K562 (cell line): ENCODE measurements around the gene RNASET2. TPM values are rescaled to one million over a fixed set of nuclear protein-coding genes. Genes with fewer than 3 reads are reported as not detected.

ENCODE experiments used
- E2F8 ChIP-seq: fragments of 450-650 bp; IDR thresholded peaks from 2 replicates; pipeline ENCODE4 v1.7.1; 2018; ENCODE audit warnings: mild to moderate bottlenecking, low read depth; ENCODE audit not compliant: partially characterized antibody
- ETV6 ChIP-seq, 3 experiments: fragments of 150-350 bp in 1 of 3; sonication (generic) in 1 of 3; formaldehyde crosslinking in 1 of 3; IDR thresholded peaks; 2 replicates each; pipeline versions ENCODE4 v1.6.1 to v1.8.0; 2014 to 2022; ENCODE audit warnings: borderline replicate concordance in 2 of 3, low read depth in 2 of 3, antibody characterized with exemption in 1 of 3, low read length in 1 of 3, mild to moderate bottlenecking in 1 of 3, missing genetic modification reagents in 1 of 3
- JUN ChIP-seq, 2 experiments: sonication (generic) in 1 of 2; formaldehyde crosslinking in 1 of 2; IDR thresholded peaks; 2 replicates each; pipeline versions ENCODE4 v1.6.1 to v1.8.0; 2012 to 2022; ENCODE audit warnings: borderline replicate concordance in 2 of 2, mild to moderate bottlenecking in 2 of 2, improper control_type of control experiment in 1 of 2, low read depth in 1 of 2, low read length in 1 of 2, missing genetic modification reagents in 1 of 2
- MYNN ChIP-seq, 2 experiments: sonication (generic); formaldehyde crosslinking in 1 of 2; IDR thresholded peaks; 2 replicates each; pipeline versions ENCODE4 v1.5.0 to v1.6.1; 2016 to 2020; ENCODE audit warnings: antibody characterized with exemption in 1 of 2, missing genetic modification reagents in 1 of 2
- PHB ChIP-seq: fragments of 250-450 bp; sonication (Bioruptor Pico); IDR thresholded peaks from 2 replicates; pipeline ENCODE4 v1.5.0; 2021
- PTRF ChIP-seq: fragments of 450-650 bp; IDR thresholded peaks from 2 replicates; pipeline ENCODE4 v1.6.1; 2016; ENCODE audit warnings: mild to moderate bottlenecking, missing genetic modification characterization, missing compliant biosample characterization
- RAD51 ChIP-seq: fragments of 450-650 bp; IDR thresholded peaks from 2 replicates; pipeline ENCODE4 v1.7.1; 2016; ENCODE audit warnings: low read depth, mild to moderate bottlenecking, borderline replicate concordance
- RB1 ChIP-seq: fragments of 450-650 bp; IDR thresholded peaks from 2 replicates; pipeline ENCODE4 v1.6.1; 2017; ENCODE audit warnings: low read depth, mild to moderate bottlenecking
- SIN3A ChIP-seq, 2 experiments: fragments of 150-350 bp in 1 of 2; IDR thresholded peaks; 2 replicates each; pipeline ENCODE4 v1.6.1; 2011 to 2016; ENCODE audit warnings: borderline replicate concordance in 2 of 2, low read depth in 2 of 2, low read length in 2 of 2, mild to moderate bottlenecking in 2 of 2, moderate library complexity in 2 of 2; ENCODE audit not compliant: control insufficient read depth in 1 of 2
- SMAD4 ChIP-seq: fragments of 250-450 bp; sonication (Bioruptor Pico); conservative IDR thresholded peaks from 2 replicates; pipeline ENCODE4 v1.8.0; 2021; ENCODE audit warnings: inconsistent platforms, mild to moderate bottlenecking, moderate library complexity
- TFE3 ChIP-seq: fragments of 450-650 bp; formaldehyde crosslinking; IDR thresholded peaks from 2 replicates; pipeline ENCODE4 v1.4.0; 2020; ENCODE audit warnings: mild to moderate bottlenecking, mixed read lengths
- ZMIZ1 ChIP-seq, 2 experiments: fragments of 150-350 bp in 1 of 2; IDR thresholded peaks; 2 replicates each; pipeline ENCODE4 v1.6.1; 2012 to 2016; ENCODE audit warnings: low read depth in 2 of 2, low read length in 2 of 2, mild to moderate bottlenecking in 1 of 2, moderate library complexity in 1 of 2
- ZNF766 ChIP-seq: fragments of 200-800 bp; sonication (Bioruptor generic); conservative IDR thresholded peaks from 2 replicates; pipeline ENCODE4 v1.6.1; 2016; ENCODE audit warnings: missing genetic modification characterization, missing compliant biosample characterization
- polyA plus RNA-seq, 8 experiments: library from polyadenylated mRNA; depleted of rRNA in 4 of 8; stranded (reverse) in 5 of 8; unstranded in 3 of 8; fragments of >200 nt; fragmentation: Nextera tagmentation in 2 of 8; fragmentation: Illumina TruSeq in 1 of 8; extraction: Ambion mirVana in 2 of 8; extraction: Trizol in 1 of 8; gene quantifications; 2 replicates each; pipeline versions ENCODE4 v1.2.1 to v1.2.3, GENCODE V29; 2011 to 2014; ENCODE audit warnings: inconsistent platforms in 1 of 8, missing spikeins in 1 of 8
- total RNA-seq, 7 experiments: library from RNA; depleted of rRNA in 6 of 7; stranded (reverse); fragments of >200 nt in 6 of 7; fragmentation: Illumina TruSeq in 2 of 7; extraction: Trizol in 2 of 7; gene quantifications; 2 replicates each; pipeline versions ENCODE4 v1.2.1 to v1.2.3, GENCODE V29; 2011 to 2021; ENCODE audit warnings: low replicate concordance in 1 of 7

The RNASET2 gene
- total and polyA plus RNA-seq, 9 of the 15 experiments (the other 6 are each of a cell fraction or from before 2014, with no cell fraction given): 7.4 to 141 (median 91.3) TPM

GRCh38 chr6:166956444-166957086 is at the start of gene RNASET2 (continued):
- no peak for TF ChIP-seq TFE3 (CRISPR knock-in tag)
- TF ChIP-seq SMAD4 (CRISPR knock-in tag): 0 out of 2 replicates have a peak, but pooled peaks have one; percentile 8
- TF ChIP-seq RB1: peak; percentile 25; the same call in 1 of the 2 replicates
- no peak for TF ChIP-seq ZNF766 (CRISPR knock-in tag)
- 0 out of 2 replicates have a peak, but pooled peaks have one; percentile 4 for TF ChIP-seq JUN (IDR thresholded peaks at IDR 0.05; ENCODE audit: borderline replicate concordance, low read depth, low read length)
- TF ChIP-seq JUN (CRISPR knock-in tag; IDR thresholded peaks at IDR 0.05; ENCODE audit: borderline replicate concordance): peak; percentile 25; the same call in 1 of the 2 replicates
- no peak for TF ChIP-seq PTRF (tag)
- peak; percentile 14; the same call in 1 of the 2 replicates for TF ChIP-seq MYNN (IDR thresholded peaks at IDR 0.05)
- no peak for TF ChIP-seq MYNN (CRISPR knock-in tag; IDR thresholded peaks at IDR 0.05)
- TF ChIP-seq ETV6 (IDR thresholded peaks at IDR 0.05; ENCODE audit: borderline replicate concordance in 1 of 2, low read depth in 2 of 2, low read length in 1 of 2): no peak
- TF ChIP-seq ETV6 (CRISPR knock-in tag; IDR thresholded peaks at IDR 0.05; ENCODE audit: borderline replicate concordance): no peak
- peak; percentile 63 to 65; a peak in 2 of 4 replicates for TF ChIP-seq SIN3A (IDR thresholded peaks at IDR 0.05; ENCODE audit: borderline replicate concordance in 2 of 2, control insufficient read depth in 1 of 2, low read depth in 2 of 2, low read length in 2 of 2)
- TF ChIP-seq PHB: 0 out of 2 replicates have a peak, but pooled peaks have one; percentile 24
- no peak for TF ChIP-seq RAD51
- no peak for TF ChIP-seq ZMIZ1 (IDR thresholded peaks at IDR 0.05; ENCODE audit: low read depth in 2 of 2, low read length in 2 of 2)
- TF ChIP-seq E2F8: no peak
